IPS-NIHi11 (cell line): ENCODE results near the gene TAGAP.

Experiments used
- DNase-seq: peaks from one replicate; pipeline ENCODE4 v3.0.0; 2012; ENCODE audit warnings: mixed read lengths, low spot score

Gene TAGAP

GRCh38 chr6:159071843-159072769 is 27.3 kb upstream of the TAGAP start:
- no peak for DNase-seq

- DNase-seq, result peak; percentile 45
These were observed 24.2 kb upstream of the TAGAP start for GRCh38 chr6:159068904-159069578.

DNA sequence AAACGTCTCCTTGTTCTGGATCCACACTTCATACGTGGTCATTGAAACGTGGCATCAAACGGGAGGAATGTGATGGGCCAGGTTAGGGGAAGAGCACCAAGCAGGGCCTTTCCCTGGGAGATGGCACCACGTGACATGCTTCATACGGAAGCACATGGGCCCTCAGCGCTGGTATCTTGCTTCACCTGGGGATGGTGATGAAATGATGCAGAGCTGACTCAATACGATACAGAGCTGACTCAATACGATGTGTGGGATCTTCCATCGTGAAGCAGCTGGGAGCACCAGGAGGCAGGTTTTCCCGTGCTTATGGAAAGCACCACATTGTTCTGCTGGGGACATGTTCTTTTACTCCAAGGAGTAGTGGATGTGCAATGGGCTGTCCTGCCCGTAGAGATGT is 22.5 kb upstream of the TAGAP start:
- no peak for DNase-seq

DNA sequence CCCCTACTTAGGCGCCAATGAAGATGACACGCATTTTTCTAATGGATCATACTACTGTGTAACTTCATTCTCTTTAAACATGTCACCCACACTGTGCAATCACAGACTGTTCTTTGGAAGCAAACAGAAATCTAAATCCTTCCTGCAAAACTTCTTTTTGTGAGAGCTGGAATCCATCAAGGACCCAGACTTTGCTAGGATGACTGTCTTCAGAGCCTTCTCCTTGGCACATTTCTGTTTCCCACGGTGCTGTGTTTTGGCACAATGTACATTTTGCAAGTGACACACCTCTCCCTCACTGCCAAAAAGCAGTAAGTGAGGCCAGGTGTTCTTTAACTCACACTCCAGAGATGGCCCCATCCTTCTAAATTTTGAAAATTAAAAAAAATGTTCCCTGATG is 21.7 kb upstream of the TAGAP start:
- no peak for DNase-seq

- DNase-seq, result no peak
These were observed 21.1 kb upstream of the TAGAP start for GRCh38 chr6:159065759-159066329.

- no peak for DNase-seq
These were observed 20.3 kb upstream of the TAGAP start for GRCh38 chr6:159065091-159065490.

DNA sequence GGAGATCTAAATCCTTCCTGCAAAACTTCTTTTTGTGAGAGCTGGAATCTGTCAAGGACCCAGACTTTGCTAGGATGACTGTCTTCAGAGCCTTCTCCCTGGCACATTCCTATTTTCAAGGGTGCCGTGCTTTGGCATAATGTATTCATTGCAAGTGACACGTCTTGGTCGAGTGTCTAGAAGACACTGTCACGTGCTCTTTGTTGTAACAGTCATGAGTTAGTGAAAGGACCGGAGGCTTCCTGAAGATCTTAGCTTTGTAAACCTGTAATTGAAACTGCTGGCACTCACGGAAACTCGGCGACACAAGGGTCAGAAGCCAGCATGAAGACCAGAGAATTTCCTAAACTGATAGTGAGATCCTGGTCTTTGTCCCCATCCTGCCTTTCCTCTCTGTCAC is 19.7 kb upstream of the TAGAP start:
- DNase-seq, result no peak

GRCh38 chr6:159063549-159063948 is 18.8 kb upstream of the TAGAP start:
- no peak for DNase-seq

- DNase-seq, result no peak
These were observed 18.2 kb upstream of the TAGAP start for GRCh38 chr6:159062976-159063375.

GRCh38 chr6:159062564-159062945 is 17.8 kb upstream of the TAGAP start:
- no peak for DNase-seq

DNA sequence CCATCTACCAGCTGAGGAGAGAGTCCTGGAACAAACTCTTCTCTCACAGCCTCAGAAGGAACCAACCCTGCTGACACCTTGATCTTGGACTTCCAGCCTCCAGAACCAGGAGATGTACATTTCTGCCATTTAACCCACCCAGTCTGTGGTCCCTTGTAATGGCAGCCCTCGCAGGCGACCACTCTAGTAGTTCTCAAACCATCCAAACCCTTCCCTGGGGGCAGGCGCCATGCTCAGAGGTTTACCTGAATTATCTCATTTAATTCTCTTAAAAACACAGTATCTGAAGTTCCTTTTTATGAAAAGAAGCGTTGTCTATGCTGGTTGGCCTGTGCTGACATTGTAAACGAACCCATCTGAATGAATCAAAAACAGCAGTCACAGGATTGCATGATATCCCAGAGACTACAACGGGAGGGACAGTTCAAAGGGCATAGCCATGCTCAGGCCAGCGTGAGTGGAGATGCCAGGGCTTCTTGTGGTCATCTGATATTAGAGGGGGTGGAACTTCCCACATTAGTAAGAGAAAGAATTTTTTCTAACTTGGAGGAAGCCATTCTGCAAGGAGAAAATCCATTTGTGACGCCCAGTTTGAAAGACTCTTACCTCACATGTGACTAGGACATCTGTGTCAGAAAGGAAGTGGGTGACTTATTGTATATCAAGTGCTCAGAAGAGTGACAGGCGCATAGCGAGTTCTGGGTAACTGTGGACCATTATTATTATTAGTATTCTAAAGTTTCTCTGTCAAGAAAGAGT is 17.2 kb upstream of the TAGAP start:
- DNase-seq, result no peak

DNA sequence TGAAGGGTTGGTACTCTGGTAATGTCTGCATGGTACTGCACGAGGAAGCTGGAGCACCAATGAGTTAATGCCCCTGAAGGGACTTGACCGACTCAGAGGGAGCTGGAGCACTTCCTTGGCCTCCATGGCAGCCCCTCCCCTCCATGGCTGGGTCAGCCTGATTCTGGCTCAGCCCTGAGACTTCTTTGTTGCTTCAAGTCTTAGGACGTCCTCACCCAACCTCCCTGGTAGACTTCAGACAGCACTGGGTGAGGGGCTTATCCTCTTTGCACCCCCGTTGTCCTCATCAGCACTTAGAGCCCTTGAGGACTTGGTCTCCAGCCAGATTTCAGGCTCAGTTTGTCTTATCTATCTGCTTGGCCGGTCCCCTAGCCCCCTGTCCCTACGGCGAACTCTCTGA is 16.4 kb upstream of the TAGAP start:
- no peak for DNase-seq

- DNase-seq, result no peak
These were observed 15.2 kb upstream of the TAGAP start for GRCh38 chr6:159059885-159060506.

- no peak for DNase-seq
These were observed 14.3 kb upstream of the TAGAP start for GRCh38 chr6:159059141-159059540.

- DNase-seq, result no peak
These were observed 12.1 kb upstream of the TAGAP start for GRCh38 chr6:159056899-159057298.

DNA sequence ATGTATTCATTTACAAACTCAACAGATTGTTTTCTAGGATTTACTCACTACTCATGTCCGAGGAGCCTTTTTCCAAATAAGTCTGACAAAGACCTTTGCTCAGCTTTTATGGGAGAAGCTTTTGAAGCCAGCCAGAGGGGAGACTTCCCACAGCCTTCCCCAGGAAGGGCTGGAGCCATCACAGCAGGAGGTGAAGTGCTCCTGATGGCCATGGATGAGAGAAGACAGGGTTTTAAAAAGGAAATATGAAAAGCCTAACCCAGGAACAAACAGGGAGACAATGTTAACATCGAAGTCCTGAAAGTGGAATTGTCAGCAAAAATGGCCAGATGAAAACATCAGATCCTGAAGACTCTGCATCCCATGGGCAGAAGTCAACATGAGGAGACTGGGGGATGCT is 11.6 kb upstream of the TAGAP start:
- no peak for DNase-seq

- no peak for DNase-seq
These were observed 11.2 kb upstream of the TAGAP start for GRCh38 chr6:159056003-159056402.

- no peak for DNase-seq
These were observed 9.1 kb upstream of the TAGAP start for GRCh38 chr6:159053781-159054398.

GRCh38 chr6:159052720-159053119 is 7.9 kb upstream of the TAGAP start:
- DNase-seq, result no peak

- no peak for DNase-seq
These were observed 3.3 kb upstream of the TAGAP start for GRCh38 chr6:159047891-159048685.

DNA sequence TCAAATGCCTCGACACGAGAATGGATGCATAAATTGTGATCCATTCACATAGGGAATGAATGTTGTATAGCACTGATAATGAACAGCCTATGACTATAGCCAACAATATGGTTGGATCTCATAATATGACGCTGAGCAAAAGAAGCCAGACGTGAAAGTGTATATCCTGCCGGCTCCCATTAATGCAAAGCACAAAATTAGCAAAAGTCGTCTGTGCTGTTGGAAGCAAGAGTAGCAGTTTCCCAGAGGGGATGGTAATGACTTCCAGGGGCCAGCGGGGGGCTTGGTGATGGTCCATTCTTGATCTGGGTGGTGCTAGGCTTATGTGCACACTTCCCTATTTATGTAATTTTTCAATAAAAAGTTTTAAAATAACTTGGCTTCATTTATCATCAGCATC is 1.0 kb upstream of the TAGAP start:
- no peak for DNase-seq
